Fibroblast of villous mesenchyme (primary cell): ENCODE data around the gene UGT1A4. TPM values are rescaled to one million over a fixed set of nuclear protein-coding genes. Genes with fewer than 3 reads are reported as not detected.
"Not testable (repeated sequence)": the region's sequence is repeated elsewhere in the genome, so short reads cannot be mapped to it uniquely, and the experiment has no call there.

Source experiments
- DNase-seq: peaks from one replicate; pipeline ENCODE4 v3.0.0-alpha.2; 2010; ENCODE audit warnings: low read depth
- H3K4me3 ChIP-seq: 2 replicates; pipeline ENCODE4 v1.5.1; 2011; ENCODE audit warnings: low read depth, mild to moderate bottlenecking, low read length
- total RNA-seq: library from RNA; depleted of rRNA; stranded (reverse); fragments of >200 nt; gene quantifications from 2 replicates; pipeline ENCODE4 v1.2.3, GENCODE V29; 2012
- TF ChIP-seq, protein P1 (sequence below): IDR thresholded peaks from 2 replicates; pipeline ENCODE4 v1.5.1; 2012; ENCODE audit warnings: low read depth, mild to moderate bottlenecking, low read length; ENCODE audit not compliant: insufficient read depth

Gene UGT1A4
- total RNA-seq, 1 donor: not detected

DNA sequence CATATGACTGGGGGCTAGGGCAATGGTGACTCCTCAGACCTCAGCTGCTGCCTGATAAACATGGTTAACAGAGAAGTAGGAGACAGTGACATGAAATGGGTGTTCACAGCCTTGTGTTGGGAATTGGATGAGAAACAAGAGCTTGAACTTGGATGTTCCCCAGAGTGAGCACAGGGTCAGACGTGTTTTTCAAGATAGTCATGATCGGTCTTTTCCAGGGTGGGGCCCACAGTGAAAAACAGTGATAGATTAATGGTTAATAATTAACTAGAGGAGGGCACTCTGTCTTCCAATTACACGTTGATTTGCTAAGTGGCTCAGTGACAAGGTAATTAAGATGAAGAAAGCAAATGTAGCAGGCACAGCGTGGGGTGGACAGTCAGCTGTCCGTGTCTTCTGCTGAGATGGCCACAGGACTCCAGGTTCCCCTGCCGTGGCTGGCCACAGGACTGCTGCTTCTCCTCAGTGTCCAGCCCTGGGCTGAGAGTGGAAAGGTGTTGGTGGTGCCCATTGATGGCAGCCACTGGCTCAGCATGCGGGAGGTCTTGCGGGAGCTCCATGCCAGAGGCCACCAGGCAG lies 10.3 kb downstream of the UGT1A4 start, which contains the start of gene UGT1A3:
UGT1A3 (plus strand) TSS at position 320 of the 579 bp plus-strand sequence; CDS start at position 405, 85 bp downstream.
- no peak for DNase-seq
- H3K4me3 ChIP-seq: no peak within 1 kb of the TSS
- TF ChIP-seq, protein P1, sequence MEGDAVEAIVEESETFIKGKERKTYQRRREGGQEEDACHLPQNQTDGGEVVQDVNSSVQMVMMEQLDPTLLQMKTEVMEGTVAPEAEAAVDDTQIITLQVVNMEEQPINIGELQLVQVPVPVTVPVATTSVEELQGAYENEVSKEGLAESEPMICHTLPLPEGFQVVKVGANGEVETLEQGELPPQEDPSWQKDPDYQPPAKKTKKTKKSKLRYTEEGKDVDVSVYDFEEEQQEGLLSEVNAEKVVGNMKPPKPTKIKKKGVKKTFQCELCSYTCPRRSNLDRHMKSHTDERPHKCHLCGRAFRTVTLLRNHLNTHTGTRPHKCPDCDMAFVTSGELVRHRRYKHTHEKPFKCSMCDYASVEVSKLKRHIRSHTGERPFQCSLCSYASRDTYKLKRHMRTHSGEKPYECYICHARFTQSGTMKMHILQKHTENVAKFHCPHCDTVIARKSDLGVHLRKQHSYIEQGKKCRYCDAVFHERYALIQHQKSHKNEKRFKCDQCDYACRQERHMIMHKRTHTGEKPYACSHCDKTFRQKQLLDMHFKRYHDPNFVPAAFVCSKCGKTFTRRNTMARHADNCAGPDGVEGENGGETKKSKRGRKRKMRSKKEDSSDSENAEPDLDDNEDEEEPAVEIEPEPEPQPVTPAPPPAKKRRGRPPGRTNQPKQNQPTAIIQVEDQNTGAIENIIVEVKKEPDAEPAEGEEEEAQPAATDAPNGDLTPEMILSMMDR: no peak

DNA sequence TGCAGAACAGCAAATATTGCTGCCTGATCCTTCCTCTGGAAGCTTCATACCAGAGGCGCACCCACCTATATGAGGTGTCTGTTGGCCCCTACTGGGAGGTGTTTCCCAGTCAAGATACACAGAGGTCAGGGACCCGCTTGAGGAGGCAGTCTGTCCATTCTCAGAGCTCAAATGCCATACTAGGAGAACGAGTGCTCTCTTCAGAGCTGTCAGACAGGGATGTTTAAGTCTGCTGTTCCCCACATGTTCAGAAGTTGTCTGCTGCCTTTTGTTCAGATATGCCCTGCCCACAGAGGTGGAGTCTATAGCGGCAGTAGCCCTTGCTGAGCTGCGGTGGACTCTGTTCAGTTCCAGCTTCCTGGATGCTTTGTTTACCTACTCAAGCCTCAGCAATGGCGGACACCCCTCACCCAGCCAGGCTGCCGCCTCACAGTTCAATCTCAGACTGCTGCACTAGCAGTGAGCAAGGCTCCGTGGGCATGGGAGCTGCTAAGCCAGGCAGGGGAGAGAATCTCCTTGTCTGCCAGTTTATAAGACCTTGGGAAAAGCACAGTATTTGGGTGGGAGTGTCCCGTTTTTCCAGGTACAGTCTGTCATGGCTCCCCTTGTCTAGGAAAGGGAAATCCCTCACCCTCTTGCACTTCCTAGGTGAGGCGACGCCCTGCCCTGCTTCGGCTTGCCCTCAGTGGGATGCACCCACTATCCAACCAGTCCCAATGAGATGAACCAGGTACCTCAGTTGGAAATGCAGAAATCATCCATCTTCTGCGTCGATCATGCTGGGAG lies 18.5 kb downstream of the UGT1A4 start:
- DNase-seq, H3K4me3 ChIP-seq: not testable (repeated sequence)

DNA sequence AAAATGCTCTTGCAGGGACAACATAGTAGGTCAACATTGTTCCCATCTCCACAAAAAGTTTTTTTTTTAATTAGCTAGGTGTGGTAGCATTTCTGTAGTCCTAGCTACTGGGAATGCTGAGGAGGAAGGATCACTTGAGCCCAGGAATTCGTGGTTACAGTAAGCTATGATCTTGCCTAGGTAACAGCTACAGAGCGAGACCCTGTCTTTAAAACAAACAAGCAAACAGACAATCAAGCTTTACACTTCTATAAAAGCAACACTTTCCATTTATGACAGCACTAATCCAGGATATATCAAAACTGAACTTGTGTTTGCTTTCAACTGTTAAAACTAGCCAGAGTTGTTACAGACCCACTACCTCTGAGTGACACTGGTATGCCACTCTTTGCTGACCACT lies 22.3 kb downstream of the UGT1A4 start:
- TF ChIP-seq, protein P1: no peak
- no peak for DNase-seq
- H3K4me3 ChIP-seq: no peak overlapping the region

DNA sequence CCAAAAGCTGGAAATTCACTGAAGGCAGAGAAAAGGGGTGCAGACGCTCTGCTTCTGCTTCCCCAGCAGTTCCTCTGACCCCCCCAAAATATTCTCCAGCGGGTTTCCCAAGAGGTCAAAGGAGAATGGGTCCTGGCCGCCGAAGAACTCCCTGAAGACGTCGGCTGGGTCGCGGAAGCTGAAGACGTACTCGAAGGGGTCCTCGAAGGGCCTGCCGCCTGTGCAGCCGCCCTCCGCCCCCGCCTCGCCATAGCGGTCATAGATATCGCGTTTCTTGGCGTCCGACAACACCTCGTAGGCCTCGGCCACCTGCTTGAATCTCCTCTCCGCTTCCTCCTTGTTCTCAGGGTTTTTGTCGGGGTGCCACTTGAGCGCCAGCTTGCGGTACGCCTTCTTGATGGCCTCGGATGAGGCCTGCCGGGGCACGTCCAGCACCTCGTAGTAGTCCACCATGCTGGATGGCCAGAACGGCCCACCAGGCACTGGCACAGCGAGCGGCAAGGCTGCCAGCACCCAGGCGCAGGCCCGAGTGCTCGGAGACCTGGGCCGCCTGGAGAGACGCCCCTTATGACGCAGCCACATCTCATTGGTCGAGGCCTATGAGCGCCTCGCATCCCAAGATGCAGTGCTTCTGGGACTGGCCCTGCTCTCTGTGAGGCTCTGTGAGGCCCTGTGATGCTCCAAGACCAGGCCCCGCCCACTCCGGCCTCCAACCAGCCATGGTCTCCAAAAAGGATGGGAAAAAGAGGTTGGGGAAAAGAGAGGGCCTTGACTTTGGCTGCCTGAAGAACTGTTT lies 25.1 kb downstream of the UGT1A4 start:
- DNase-seq: no peak
- TF ChIP-seq, protein P1: no peak
- no peak overlapping the region for H3K4me3 ChIP-seq

DNA sequence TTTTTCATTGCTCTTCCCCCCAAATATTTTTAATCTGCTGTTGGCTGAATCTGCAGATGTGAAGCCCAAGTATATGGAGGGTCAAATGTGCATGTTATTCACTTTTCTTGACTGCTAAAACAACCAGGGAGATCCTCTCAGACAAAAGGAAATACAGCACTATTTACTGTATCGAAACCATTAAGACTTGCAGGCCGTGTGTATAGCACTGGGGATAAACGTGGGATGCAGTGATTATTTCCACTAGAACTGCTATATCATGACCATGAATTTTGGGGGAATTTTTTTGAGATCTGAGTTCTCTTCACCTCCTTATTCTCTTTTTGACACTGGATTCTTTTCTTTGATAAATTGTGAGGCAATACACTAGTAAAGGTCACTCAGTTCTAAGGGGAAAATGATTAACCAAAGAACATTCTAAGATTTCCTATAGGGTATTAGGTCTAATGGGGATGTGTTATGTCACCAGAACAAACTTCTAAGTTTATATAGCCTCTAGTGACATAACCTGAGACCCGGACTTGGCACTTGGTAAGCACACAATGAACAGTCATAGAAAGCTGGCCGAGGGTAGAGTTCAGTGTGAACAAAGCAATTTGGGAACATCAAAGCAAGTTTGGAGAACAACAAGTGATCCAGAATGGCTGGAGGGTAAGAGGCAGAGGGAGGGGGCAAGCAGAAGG lies 26.7 kb downstream of the UGT1A4 start:
- TF ChIP-seq, protein P1: no peak
- DNase-seq: no peak
- H3K4me3 ChIP-seq: no peak overlapping the region

DNA sequence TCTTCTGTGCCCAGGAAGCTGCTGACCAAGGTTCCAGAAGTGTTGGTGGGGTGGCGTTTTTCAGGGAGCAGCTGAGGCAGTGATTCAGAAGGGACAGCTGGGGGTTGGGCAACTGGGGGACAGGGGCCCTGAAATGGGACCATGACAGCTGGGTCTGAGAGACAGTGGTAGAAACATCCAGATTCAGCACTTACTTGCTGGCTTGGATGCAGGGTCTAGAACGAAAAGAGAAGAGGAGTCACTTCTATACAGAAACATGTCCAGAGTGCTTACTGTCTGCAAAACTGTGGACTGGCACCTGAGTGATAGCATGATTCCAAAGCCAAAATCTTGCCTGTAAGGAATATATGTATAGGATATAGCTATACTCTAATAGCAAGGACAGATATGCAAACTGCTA lies 27.3 kb downstream of the UGT1A4 start:
- DNase-seq, H3K4me3 ChIP-seq: not testable (repeated sequence)

DNA sequence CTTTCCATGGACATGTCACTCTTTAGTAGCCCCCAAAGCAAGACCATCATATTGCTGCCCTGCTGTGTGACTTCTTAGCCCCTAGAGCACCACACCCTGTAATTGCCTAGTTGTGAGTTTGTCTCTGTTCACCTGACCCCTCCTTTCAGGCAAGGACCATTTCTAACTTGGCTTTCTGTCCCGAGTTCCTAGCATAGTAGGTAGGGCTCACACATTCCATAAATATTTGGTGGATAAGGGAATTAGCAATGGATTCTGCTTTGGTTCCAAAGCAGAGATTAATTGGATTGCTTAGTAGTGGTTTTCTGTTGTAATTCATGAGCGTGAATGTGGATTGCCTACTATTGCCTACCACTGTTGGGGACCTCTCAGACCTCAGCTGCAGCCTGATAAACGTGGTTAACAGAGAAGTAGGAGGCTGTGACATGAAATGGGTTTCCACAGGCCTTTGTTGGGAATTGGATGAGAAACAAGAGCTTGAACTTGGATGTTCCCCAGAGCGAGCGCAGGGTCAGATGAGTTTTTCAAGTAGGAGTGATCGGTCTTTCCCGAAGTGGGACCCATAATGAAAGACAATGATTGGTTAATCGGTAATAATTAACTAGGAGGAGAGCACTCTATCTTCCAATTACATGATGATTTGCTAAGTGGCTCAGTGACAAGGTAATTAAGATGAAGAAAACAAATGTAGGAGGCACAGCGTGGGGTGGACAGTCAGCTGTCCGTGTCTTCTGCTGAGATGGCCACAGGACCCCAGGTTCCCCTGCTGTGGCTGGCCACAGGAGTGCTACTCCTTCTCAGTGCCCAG lies 28.1 kb downstream of the UGT1A4 start:
- H3K4me3 ChIP-seq: no peak overlapping the region
- TF ChIP-seq, protein P1: no peak
- DNase-seq: no peak
